B cell (primary cell): Measurements from ENCODE around the gene MROH8. TPM values are rescaled to one million over a fixed set of nuclear protein-coding genes. Genes with fewer than 3 reads are reported as not detected.

Source experiments
- ATAC-seq: fragments of 200-7000 bp; cut with Tn5 transposase; one replicate; pipeline ENCODE4 v1.10.0; 2021; ENCODE audit warnings: low read depth, mild to moderate bottlenecking, moderate number of reproducible peaks, moderate library complexity
- CTCF ChIA-PET: fragments of 350-600 bp; sonication (Branson Sonifier 250); formaldehyde crosslinking; loops from one replicate; lab custom pipeline; 2021; ENCODE audit warnings: antibody characterized with exemption, inconsistent platforms; lab: Charles Lee
- POLR2A ChIA-PET: fragments of 350-600 bp; sonication (Branson Sonifier 250); formaldehyde crosslinking; loops from one replicate; lab custom pipeline; 2021; ENCODE audit warnings: antibody characterized with exemption; lab: Charles Lee
- DNase-seq: peaks from one replicate; pipeline ENCODE4 v3.0.0; 2013
- H2AFZ ChIP-seq: 2 replicates; pipeline ENCODE4 v1.6.1; 2012; ENCODE audit warnings: mild to moderate bottlenecking, low read depth, low read length; ENCODE audit not compliant: insufficient read depth, poor library complexity, severe bottlenecking
- H3K27ac ChIP-seq, 2 donors: 1 replicate in 1 of 2; 2 replicates in 1 of 2; pipeline ENCODE4 v1.5.1; 2012 to 2013; ENCODE audit warnings: low read length in 2 of 2, mild to moderate bottlenecking in 2 of 2, moderate library complexity in 1 of 2
- H3K27me3 ChIP-seq, 4 experiments: fragments of 200-600 bp in 1 of 4; sonication (generic) in 1 of 4; replicated peaks in 1 of 4; 1 replicate in 2 of 4; 2 replicates in 2 of 4; pipeline versions ENCODE4 v1.6.1 to v1.7.0; 2013 to 2016; ENCODE audit warnings: low read length in 3 of 4, mild to moderate bottlenecking in 2 of 4, mixed read lengths in 1 of 4, moderate library complexity in 1 of 4; ENCODE audit not compliant: insufficient read depth in 4 of 4, control insufficient read depth in 3 of 4; ENCODE audit errors: control extremely low read depth in 1 of 4
- H3K36me3 ChIP-seq, 2 experiments: replicated peaks in 1 of 2; 1 replicate in 1 of 2; 2 replicates in 1 of 2; pipeline versions ENCODE4 v1.6.1 to v1.7.1; 2013; ENCODE audit warnings: low read length in 1 of 2; ENCODE audit not compliant: insufficient read depth in 2 of 2, control insufficient read depth in 1 of 2; ENCODE audit errors: control extremely low read depth in 1 of 2, extremely low read depth in 1 of 2
- H3K4me1 ChIP-seq, 2 donors: fragments of 200-600 bp in 1 of 2; sonication (generic) in 1 of 2; 1 replicate in 1 of 2; 2 replicates in 1 of 2; pipeline versions ENCODE4 v1.5.1 to v1.6.1; 2013 to 2017; ENCODE audit warnings: low read length in 2 of 2; ENCODE audit not compliant: control insufficient read depth in 2 of 2, insufficient read depth in 2 of 2
- H3K4me2 ChIP-seq: replicated peaks from 2 replicates; pipeline ENCODE3; 2012; ENCODE audit warnings: mild to moderate bottlenecking, low read depth, low read length; ENCODE audit not compliant: poor library complexity, severe bottlenecking
- H3K4me3 ChIP-seq, 5 experiments: fragments of 200-600 bp in 1 of 5; sonication (generic) in 1 of 5; 1 replicate in 3 of 5; 2 replicates in 2 of 5; pipeline versions ENCODE4 v1.5.1 to v1.7.0; 2011 to 2016; ENCODE audit warnings: low read length in 4 of 5, mild to moderate bottlenecking in 4 of 5, low read depth in 2 of 5, control low read depth in 1 of 5, moderate library complexity in 1 of 5; ENCODE audit not compliant: insufficient read depth in 1 of 5; ENCODE audit errors: control extremely low read depth in 1 of 5, extremely low read depth in 1 of 5
- H3K79me2 ChIP-seq: fragments of 200-600 bp; sonication (generic); one replicate; pipeline ENCODE4 v1.6.0; 2016; ENCODE audit warnings: low read length; ENCODE audit not compliant: control insufficient read depth, insufficient read depth
- H3K9ac ChIP-seq: fragments of 200-600 bp; sonication (generic); 2 replicates; pipeline ENCODE4 v1.6.1; 2017; ENCODE audit warnings: mild to moderate bottlenecking, low read length, moderate library complexity
- H3K9me3 ChIP-seq, 3 donors: one replicate each; pipeline versions ENCODE4 v1.6.1 to v1.7.1; 2013; ENCODE audit warnings: low read length in 2 of 3; ENCODE audit not compliant: control insufficient read depth in 2 of 3, insufficient read depth in 1 of 3; ENCODE audit errors: control extremely low read depth in 1 of 3
- H4K20me1 ChIP-seq: 2 replicates; pipeline ENCODE4 v1.6.0; 2012; ENCODE audit warnings: mild to moderate bottlenecking, low read length; ENCODE audit not compliant: insufficient read depth, control insufficient read depth, poor library complexity, severe bottlenecking
- H3K27ac Mint-ChIP-seq: one replicate; pipeline ENCODE4 v1.8.0; 2021; ENCODE audit warnings: mixed read lengths
- H3K27me3 Mint-ChIP-seq: one replicate; pipeline ENCODE4 v1.8.0; 2021; ENCODE audit warnings: mixed read lengths
- H3K4me1 Mint-ChIP-seq: one replicate; pipeline ENCODE4 v1.8.0; 2021; ENCODE audit warnings: mixed read lengths
- H3K4me3 Mint-ChIP-seq: one replicate; pipeline ENCODE4 v1.8.0; 2021; ENCODE audit warnings: mixed read lengths
- H3K9me3 Mint-ChIP-seq: one replicate; pipeline ENCODE4 v1.8.0; 2022; ENCODE audit warnings: mixed read lengths; ENCODE audit not compliant: insufficient read depth
- EZH2 ChIP-seq: IDR thresholded peaks from 2 replicates; pipeline ENCODE4 v1.6.1; 2012; ENCODE audit warnings: borderline replicate concordance, low read depth, mild to moderate bottlenecking, moderate library complexity, low read length; ENCODE audit not compliant: insufficient read depth, poor library complexity, severe bottlenecking
- WGBS: methylation state at CpG from one replicate; pipeline ENCODE4 v1.1.5; 2013; ENCODE audit warnings: missing lambda C conversion rate; ENCODE audit not compliant: insufficient coverage; 5-methylcytosine and 5-hydroxymethylcytosine counted together
- intact Hi-C: fragments of 100-400 bp; cut with micrococcal nuclease; formaldehyde crosslinking; loops from one replicate; pipeline ENCODE4 v1.10.0; 2022
- polyA plus RNA-seq: library from polyadenylated mRNA; depleted of rRNA; stranded (reverse); fragments of >200 nt; gene quantifications from 2 replicates; pipeline ENCODE4 v1.2.3, GENCODE V29; 2012
- total RNA-seq, 2 donors: library from RNA; stranded (reverse); fragments of 120-200 nt in 1 of 2; gene quantifications; 1 replicate in 1 of 2; 2 replicates in 1 of 2; pipeline versions ENCODE4 v1.2.3 to v1.2.4, GENCODE V29; 2013 to 2022
- TF ChIP-seq, protein P1 (sequence below): fragments of 200-600 bp; IDR thresholded peaks from one replicate; pipeline ENCODE4 v1.8.0; 2022; ENCODE audit warnings: antibody characterized with exemption, mild to moderate bottlenecking

MROH8 gene
- total and polyA plus RNA-seq, 2 donors (not counting 1 experiment from before 2014, with no cell fraction given): 3.8 to 4.6 TPM

DNA sequence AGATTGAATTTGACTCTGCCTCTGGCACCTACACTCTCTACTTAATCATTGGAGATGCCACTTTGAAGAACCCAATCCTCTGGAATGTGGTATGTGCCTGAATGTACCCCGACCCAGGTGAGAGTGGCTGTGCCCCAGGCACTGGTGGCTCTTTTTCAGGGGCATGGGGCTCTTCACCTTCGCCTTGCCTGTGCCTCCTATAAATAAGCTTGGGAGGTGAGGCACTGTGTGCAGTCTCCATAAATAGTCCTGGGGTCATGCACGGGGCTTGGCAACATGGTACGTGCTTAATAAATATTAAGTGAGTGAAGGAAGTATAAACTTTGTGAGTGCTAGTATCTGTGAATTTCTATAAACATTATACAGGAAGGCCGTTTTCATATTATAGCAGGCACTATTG, 49.3 kb upstream of the MROH8 start:
- CTCF ChIA-PET: no interaction called here
- Histone ChIP-seq H3K4me3 (no peak overlapping the region), H3K27me3 (no peaks in the 10 kb centered on the region), H3K79me2 (no peaks in the 10 kb centered on the region), H4K20me1 (no peaks in the 10 kb centered on the region), H3K4me1 (no peaks in the 10 kb centered on the region), H3K4me2 (no peak overlapping the region), H2AFZ (no peak overlapping the region), H3K9ac (no peak overlapping the region), H3K27ac (no peak overlapping the region), H3K36me3 (peaks cover 6 to 96% of the 10 kb centered on the region in 2 experiments), H3K9me3 (no peaks in the 10 kb centered on the region)
- no peak for ATAC-seq
- WGBS: 100% methylated on average over 2 of the region's 5 CpGs
- Mint-ChIP-seq H3K27me3 (no peaks in the 10 kb centered on the region), H3K9me3 (no peaks in the 10 kb centered on the region), H3K27ac (no peak overlapping the region), H3K4me1 (no peaks in the 10 kb centered on the region), H3K4me3 (no peak overlapping the region)
- intact Hi-C loops: no loop called here
- DNase-seq: no peak
- POLR2A ChIA-PET: no interaction called here
- TF ChIP-seq, protein P1, sequence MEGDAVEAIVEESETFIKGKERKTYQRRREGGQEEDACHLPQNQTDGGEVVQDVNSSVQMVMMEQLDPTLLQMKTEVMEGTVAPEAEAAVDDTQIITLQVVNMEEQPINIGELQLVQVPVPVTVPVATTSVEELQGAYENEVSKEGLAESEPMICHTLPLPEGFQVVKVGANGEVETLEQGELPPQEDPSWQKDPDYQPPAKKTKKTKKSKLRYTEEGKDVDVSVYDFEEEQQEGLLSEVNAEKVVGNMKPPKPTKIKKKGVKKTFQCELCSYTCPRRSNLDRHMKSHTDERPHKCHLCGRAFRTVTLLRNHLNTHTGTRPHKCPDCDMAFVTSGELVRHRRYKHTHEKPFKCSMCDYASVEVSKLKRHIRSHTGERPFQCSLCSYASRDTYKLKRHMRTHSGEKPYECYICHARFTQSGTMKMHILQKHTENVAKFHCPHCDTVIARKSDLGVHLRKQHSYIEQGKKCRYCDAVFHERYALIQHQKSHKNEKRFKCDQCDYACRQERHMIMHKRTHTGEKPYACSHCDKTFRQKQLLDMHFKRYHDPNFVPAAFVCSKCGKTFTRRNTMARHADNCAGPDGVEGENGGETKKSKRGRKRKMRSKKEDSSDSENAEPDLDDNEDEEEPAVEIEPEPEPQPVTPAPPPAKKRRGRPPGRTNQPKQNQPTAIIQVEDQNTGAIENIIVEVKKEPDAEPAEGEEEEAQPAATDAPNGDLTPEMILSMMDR: no peak
- no peak for TF ChIP-seq EZH2

DNA sequence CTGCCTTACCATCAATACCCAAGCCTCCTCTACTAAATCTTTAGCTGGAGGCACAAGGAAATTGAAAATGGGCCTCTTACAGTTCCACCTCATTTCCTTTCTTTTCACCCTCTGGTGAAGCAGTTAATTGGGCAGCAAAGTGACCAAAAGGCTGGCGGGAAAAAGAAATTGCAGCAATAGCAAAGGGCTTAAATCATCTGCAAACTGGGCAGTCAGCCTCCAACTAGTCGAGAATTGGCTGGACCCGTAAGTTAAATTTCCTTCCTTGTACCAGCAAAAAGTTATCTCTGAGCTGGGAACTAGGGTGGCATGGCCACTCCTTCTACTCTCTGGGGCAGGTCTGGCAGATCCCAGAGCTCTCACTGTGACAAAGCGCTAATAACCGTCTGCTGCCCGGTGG, 48.7 kb upstream of the MROH8 start:
- Histone ChIP-seq H2AFZ (no peak overlapping the region), H4K20me1 (no peaks in the 10 kb centered on the region), H3K4me1 (peaks cover under 1 to 1% of the 10 kb centered on the region in 2 donors), H3K36me3 (peaks cover 6 to 96% of the 10 kb centered on the region in 2 experiments), H3K79me2 (no peaks in the 10 kb centered on the region), H3K4me2 (no peak overlapping the region), H3K9ac (no peak overlapping the region), H3K4me3 (no peak overlapping the region), H3K9me3 (no peaks in the 10 kb centered on the region), H3K27ac (no peak overlapping the region), H3K27me3 (no peaks in the 10 kb centered on the region)
- DNase-seq: no peak
- CTCF ChIA-PET: interaction anchor here (0.6 to 0.8 kb wide), 2 partner anchors 17 to 36 kb away, joined by 6 to 7 read pairs; no protein-coding TSS in a partner anchor
- H3K27ac Mint-ChIP-seq: no peak overlapping the region
- ATAC-seq: no peak
- no peaks in the 10 kb centered on the region for H3K27me3 Mint-ChIP-seq
- H3K4me3 Mint-ChIP-seq: no peak overlapping the region
- TF ChIP-seq, protein P1: no peak
- TF ChIP-seq EZH2: no peak
- POLR2A ChIA-PET: no interaction called here
- no peaks in the 10 kb centered on the region for H3K9me3 Mint-ChIP-seq
- H3K4me1 Mint-ChIP-seq: peaks cover 1% of the 10 kb centered on the region
- intact Hi-C loops: no loop called here
- WGBS: 100% methylated on average over 3 of the region's 6 CpGs
